GM15510 (cell line): ENCODE measurements around the gene GGA1.

ENCODE experiments used
- POLR2A ChIP-seq: IDR thresholded peaks from 3 replicates; pipeline ENCODE4 v1.6.1; 2011; ENCODE audit warnings: borderline replicate concordance; ENCODE audit not compliant: insufficient read length; ENCODE audit errors: extremely low read depth

The GGA1 gene

DNA sequence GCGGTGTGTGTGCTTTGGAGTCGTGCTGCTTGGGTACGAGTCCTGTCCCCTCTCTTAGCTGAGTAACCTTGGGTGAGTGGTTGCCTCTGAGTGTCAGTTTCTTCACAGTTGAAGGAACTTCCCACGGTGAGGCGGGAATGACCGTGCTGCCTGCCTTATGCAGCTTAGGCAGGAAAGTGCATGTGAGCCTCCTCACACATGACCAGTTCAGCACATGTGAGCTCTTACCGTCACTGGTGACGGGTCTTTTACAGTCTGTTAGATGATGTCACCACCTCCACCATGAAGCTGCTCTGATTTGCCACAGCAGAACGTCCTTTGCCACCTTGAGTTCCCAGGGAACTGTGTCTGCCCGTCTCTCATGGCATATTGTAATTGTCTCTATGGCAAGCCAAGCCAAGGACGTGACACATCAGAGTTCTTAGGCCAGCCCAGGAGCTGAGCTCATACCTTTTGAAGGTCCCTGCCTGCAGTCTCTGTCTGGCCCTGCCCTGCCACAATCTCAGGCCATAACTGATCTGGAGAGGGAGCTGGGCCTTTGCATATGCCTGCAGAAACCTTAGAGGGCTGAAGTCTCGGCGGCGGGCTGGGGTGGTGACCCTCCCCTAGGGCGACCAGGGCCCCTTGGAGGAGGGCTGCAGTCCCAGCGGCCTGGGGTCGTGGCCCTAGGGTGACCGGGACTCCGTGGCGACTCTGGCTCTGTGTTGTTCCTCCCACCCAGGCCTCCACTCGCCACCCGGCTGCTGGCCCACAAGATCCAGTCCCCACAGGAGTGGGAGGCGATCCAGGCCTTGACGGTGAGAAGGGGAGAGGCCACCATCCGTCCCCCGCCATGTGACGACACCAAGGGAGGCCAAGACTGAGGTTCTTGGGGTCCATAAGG is 7.8 kb downstream of the GGA1 start:
- no peak for TF ChIP-seq POLR2A

DNA sequence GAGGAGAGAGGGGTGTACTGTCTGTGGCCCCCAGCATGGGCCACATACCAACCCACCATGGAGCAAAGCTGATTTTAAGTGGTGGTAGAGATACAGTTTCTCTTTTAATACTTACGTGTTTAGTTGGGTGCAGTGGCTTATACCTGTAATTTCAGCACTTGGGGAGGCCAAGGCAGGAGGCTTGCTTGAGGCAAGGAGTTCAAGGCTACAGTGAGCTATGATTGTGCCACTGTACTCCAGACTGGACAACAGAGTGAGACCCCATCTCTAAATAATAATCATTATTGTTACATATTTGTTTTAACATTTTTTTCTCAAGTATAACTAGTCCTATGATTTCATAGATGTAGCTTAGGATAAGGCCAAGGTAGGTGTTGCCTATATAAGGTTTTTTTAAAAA is 8.8 kb downstream of the GGA1 start:
- TF ChIP-seq POLR2A: no peak

DNA sequence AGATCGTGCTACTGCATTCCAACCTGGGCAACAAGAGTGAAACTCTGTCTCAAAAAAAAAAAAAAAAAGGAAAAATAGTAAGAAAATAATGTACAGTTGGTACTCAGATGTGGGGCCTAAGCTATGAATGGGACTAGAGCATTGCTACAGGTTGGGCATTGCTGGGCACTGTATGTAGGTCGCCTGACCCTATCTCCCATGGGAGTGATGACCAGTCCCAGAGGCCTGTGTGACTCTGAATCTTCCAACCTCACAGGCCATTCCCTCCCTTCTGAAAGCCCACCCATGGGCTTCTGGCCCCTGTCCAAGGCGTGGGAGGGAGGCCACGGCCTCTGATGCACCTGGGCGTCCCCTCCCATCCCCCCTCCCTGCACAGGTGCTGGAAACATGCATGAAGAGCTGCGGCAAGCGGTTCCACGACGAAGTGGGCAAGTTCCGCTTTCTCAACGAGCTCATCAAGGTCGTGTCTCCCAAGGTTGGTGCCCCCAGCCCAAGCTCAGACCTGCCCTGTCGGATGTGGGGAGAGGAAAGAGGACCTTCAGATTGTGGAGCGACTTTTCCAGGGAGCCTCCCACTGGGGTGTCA is 9.5 kb downstream of the GGA1 start:
- TF ChIP-seq POLR2A: no peak

DNA sequence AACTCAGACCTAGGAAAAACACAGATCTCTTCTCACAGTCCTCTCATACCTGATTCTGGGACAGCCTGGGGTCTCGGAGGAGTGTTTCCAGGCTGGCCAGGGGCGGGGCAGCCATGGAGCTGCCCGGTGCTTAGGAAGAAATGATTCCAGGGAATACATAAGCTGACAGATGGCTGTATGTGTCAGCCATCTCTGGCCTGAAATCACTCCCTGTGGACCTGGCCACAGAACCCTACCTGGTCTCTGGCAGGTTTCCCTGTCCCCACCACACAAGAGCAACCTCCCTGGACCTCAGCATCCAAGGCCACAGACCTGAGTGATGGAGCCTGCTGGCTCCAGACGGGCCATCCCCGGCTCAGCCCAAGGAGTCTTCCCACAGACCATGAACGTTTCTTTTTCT is 10.0 kb downstream of the GGA1 start:
- TF ChIP-seq POLR2A: no peak

DNA sequence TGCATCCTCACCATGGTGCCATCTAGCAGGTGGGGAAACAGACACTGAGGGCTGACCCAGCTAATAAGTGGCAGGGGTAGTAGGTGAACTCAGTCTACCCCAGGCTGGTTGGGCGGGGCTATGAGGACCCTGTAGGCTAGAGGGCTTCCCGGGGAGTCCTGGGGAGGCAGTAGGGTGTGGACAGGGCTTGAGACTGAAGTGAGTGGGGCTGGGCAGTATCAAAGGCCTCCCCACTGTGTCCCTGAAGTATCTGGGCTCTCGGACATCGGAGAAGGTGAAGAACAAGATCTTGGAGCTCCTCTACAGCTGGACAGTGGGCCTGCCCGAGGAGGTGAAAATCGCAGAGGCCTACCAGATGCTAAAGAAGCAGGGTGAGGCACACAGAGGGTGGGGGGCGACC is 11.4 kb downstream of the GGA1 start:
- no peak for TF ChIP-seq POLR2A

DNA sequence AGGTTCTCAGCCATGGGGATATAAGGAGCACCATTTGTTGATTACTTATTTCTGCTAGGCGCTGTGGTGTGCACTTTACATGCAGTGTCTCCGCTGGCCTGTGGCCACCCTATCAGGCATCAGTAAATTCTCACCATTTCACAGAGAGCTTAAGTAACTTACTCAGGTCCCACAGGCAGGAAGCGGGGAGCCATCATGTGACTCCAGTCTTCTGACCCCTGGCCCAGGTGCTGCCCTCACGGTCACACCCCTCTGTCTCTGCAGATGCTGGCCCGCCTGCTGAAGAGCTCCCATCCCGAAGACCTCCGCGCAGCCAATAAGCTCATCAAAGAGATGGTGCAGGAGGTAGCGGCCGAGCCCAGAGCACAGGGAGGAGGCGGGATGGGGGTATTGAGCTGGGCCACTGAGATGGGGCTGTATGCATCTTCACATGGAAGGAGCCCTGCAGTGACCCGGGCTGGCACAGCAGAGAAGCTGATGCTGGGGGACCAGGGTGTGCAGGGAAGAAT is 12.8 kb downstream of the GGA1 start:
- no peak for TF ChIP-seq POLR2A

DNA sequence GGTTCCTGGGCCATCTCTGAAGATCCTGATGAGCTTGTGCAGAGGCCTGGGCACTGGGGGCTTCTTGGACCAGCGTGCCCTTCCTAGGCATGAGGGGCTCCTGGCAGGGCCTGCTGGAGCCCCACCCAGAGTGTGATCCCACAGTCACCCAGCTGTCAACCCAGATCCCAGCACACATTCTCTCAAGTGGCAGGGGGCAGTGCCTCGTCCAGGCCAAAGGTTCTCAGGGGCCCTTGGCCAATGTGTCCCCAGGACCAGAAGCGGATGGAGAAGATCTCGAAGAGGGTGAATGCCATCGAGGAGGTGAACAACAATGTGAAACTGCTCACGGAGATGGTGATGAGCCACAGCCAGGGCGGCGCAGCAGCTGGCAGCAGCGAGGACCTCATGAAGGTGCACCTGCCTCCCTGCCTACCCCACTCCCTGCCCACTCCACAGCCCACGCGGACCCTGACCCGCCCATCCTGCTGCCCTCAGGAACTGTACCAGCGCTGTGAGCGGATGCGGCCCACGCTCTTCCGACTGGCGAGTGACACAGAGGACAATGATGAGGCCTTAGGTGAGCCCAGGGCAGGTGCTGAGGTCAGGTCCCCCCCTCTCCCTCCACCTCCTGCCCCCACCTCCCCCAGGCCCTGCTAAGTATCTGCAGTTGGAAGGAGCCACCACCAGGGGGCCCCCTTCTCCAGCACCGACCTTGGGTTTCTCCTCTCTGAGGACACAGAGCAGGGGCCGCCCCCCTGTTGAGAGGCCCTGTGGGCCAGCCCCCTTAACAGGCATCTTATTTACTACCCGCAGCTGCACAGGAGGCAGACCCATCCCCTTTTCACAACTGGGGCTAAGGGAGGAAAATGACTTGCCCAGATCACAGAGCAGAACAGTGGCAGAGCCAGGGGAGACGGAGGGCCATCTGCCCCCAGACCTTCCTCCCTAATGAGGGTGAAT is 14.7 kb downstream of the GGA1 start:
- no peak for TF ChIP-seq POLR2A

DNA sequence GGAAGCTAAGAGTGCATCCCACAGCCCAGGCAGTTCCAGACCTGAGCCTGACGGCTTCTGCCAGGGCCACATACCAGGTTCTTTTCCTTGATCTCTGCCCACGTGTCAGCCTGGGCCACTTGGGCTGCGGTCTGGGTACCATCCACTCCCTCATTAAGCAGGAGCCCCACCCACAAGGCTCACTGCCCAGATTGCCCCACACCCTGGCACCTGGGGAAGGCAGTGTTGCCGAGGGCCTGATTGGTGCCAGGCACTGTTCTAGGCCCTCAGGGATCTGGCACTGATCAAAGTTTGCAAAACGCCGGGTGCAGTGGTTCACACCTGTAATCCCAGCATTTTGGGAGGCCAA is 15.4 kb downstream of the GGA1 start:
- no peak for TF ChIP-seq POLR2A

DNA sequence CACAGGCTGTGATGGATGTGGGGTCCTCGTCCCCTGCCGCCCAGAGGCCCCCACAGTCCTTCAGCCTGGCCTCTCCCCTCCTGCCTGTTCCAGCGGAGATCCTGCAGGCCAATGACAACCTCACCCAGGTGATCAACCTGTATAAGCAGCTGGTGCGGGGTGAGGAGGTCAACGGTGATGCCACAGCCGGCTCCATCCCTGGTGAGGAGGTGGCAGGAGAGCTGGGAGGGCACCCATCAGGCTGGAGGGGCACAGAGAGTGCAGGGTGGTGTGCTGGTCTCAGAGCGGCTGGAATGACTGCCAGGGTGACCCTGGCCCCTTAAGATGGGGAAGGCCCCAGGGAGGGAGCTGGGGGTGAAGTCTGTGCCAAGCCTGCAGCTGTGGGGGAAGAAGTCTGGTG is 16.2 kb downstream of the GGA1 start:
- TF ChIP-seq POLR2A: no peak

DNA sequence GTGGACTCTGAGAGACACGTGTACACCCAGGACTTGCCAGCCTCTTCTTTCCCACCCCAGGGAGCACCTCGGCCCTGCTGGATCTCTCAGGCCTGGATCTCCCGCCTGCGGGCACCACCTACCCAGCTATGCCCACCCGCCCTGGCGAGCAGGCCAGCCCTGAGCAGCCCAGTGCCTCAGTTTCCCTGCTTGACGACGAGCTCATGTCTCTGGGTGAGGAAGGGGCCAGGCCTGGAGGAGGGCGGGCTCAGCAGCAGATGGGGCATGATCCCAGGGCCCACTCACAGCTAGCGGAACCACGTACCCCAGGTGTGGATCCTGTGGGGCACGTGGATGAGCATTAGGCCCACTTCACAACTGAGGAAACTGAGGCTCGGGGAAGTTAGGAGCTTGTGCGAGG is 17.1 kb downstream of the GGA1 start:
- TF ChIP-seq POLR2A: no peak

DNA sequence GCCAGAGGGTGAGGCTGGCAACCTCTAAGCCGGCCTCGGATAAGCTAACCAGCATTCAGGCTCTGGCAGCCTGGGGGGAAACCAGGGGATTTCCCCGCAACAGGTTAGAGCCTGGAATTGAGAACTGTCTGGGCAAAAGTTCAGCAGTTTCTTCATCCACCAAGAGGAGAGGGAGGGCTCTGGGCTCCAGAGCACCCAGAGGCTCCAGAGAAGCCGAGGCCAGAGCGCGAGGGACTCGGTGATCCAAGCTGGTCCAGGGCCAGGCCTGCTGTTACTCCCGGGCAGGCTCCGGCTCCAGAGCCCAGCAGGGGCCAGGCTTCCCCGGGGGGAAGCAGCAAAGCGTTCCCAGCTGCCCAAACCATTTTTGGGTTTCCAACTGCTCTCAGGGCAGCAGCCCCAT is 17.5 kb downstream of the GGA1 start:
- no peak for TF ChIP-seq POLR2A

DNA sequence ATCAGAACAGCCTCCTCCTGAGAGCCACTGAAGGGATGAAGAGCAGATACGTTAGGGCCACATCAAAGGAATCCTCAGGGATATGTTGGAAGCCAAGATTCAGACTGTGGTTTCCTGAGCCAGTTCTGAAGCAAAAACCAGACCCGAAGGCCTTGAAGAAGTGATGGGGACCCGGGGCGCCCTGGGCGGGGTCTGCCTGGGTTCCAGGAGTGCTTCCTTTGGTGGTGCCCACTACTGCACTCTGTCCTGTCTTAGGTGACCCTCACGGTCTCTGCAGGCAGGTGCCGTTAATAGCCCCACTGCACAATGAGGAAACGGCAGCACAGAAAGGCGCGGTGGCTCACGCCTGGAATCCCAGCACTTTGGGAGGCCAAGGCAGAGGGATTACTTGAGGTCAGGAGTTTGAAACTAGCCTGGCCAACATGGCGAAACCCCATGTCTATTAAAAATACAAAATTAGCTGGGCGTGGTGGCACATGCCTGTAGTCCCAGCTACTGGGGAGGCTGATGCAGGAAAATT is 18.0 kb downstream of the GGA1 start:
- TF ChIP-seq POLR2A: no peak

DNA sequence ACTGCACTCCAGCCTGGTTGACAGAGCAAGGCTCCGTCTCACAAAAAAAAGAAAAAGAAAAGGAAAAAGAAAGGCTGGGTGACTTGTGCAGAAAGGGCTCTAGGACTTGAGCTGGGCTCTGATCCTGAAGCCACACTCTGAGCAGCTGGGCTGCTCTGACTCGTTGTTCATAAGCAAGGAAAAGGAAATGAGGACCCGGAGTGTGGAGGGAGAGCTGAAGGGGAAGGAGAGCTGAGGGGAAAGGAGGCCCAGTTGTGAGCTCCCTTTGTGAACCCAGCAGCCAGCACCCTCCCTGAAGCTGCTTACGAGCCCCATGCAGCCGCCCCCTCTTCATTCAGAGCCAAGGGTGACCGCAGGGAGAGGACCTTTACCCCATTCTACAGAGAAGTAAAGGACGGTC is 18.5 kb downstream of the GGA1 start:
- no peak for TF ChIP-seq POLR2A

DNA sequence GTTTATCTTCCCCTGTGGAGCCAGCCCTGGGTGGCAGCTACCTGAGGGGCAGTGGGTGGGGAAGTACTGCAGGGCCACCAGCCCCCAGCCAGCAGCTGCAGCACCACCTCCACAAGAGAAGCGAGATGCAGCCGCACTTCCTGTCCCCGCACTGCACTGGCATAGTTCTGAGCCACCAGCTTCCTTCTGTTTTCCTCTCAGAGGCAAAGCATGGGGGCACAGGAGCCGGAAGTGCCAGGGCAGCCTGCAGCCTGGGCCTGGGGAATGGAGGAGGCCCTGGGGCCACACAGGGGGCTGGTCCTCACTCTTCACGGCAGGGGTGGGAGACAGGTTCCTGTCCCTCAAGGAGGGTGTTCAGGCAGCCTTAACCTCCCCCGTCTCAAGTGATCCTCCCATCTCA is 18.9 kb downstream of the GGA1 start:
- TF ChIP-seq POLR2A: no peak

DNA sequence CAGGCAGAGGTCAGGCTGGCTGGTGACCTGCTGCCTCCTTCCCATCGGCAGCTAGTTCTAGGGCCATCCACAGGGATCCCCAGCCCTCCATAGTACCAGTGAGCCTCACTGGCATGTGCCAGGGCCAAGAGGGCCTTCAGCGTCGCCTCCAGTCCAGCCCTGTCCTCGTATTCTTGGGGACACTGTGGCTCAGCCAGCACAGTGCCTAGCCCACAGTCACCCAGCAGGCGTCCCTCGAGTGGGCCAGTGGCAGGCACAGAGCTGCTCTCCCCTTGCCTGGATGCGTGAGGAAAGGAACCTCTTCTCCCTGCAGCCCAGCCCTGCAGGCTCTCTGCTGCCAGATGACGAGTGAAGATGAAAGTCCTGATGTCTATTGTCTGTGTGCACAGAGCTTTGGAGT is 20.2 kb downstream of the GGA1 start:
- TF ChIP-seq POLR2A: no peak
